Stimulated activated naive CD8-positive, alpha-beta T cell treated with anti-CD3 and anti-CD28 coated beads, Interleukin-15, Interleukin-2, amounts not matched to agents 100 U/mL and 50 U/mL, for 24 hours (primary cell): ENCODE results near the gene TIMM17A.
A peak's percentile ranks its signal among the peaks of the same experiment; 100 is the strongest.

Experiments used
- ATAC-seq: fragments of 150-1000 bp; cut with Tn5 transposase; one replicate; pipeline ENCODE4 v1.10.0; 2021
- DNase-seq: peaks from one replicate; pipeline ENCODE4 v3.0.0; 2021

TIMM17A gene

GRCh38 chr1:201955009-201955728 is at the start of gene TIMM17A:
TSS of gene TIMM17A (plus strand) at chr1:201955503. CDS start at chr1:201955527, 24 bp downstream.
- peak; percentile 99 for ATAC-seq
- peak; percentile 95 for DNase-seq

GRCh38 chr1:201906336-201906735 is 49.0 kb upstream of the TIMM17A start:
- DNase-seq (no peak), ATAC-seq (no peak)

- DNase-seq, result no peak
- no peak for ATAC-seq
These were observed 47.7 kb upstream of the TIMM17A start for GRCh38 chr1:201907621-201908020.

- DNase-seq (no peak), ATAC-seq (no peak)
These were observed 43.3 kb upstream of the TIMM17A start for GRCh38 chr1:201911826-201912571.

- ATAC-seq (no peak), DNase-seq (no peak)
These were observed 42.5 kb upstream of the TIMM17A start for GRCh38 chr1:201912832-201913231.

GRCh38 chr1:201914456-201915235 is 40.7 kb upstream of the TIMM17A start:
- ATAC-seq, result no peak
- DNase-seq, result no peak

GRCh38 chr1:201916649-201917249 is 38.6 kb upstream of the TIMM17A start:
- DNase-seq, result peak; percentile 19
- peak; percentile 74 for ATAC-seq

- no peak for DNase-seq
- no peak for ATAC-seq
These were observed 37.8 kb upstream of the TIMM17A start for GRCh38 chr1:201917362-201918033.

- ATAC-seq (no peak), DNase-seq (no peak)
These were observed 37.0 kb upstream of the TIMM17A start for GRCh38 chr1:201918343-201918742.

GRCh38 chr1:201921952-201922558 is 33.2 kb upstream of the TIMM17A start:
- no peak for DNase-seq
- no peak for ATAC-seq

- DNase-seq (no peak), ATAC-seq (no peak)
These were observed 30.1 kb upstream of the TIMM17A start for GRCh38 chr1:201925301-201925567.

- ATAC-seq, result no peak
These were observed 29.2 kb upstream of the TIMM17A start for GRCh38 chr1:201925981-201926645.

GRCh38 chr1:201928266-201928665 is 27.0 kb upstream of the TIMM17A start:
- DNase-seq (no peak), ATAC-seq (no peak)

More at GRCh38 chr1:201925981-201926645, 29.2 kb upstream of the TIMM17A start:
- DNase-seq, result no peak

- DNase-seq (no peak), ATAC-seq (no peak)
These were observed 25.2 kb upstream of the TIMM17A start for GRCh38 chr1:201930137-201930536.

- ATAC-seq, result no peak
These were observed 24.5 kb upstream of the TIMM17A start for GRCh38 chr1:201930803-201931202.

GRCh38 chr1:201933840-201934430 is 21.4 kb upstream of the TIMM17A start:
- ATAC-seq (no peak), DNase-seq (no peak)

More at GRCh38 chr1:201930803-201931202, 24.5 kb upstream of the TIMM17A start:
- no peak for DNase-seq

GRCh38 chr1:201937624-201938213 is 17.6 kb upstream of the TIMM17A start:
- ATAC-seq (no peak), DNase-seq (no peak)

GRCh38 chr1:201938440-201939035 is 16.8 kb upstream of the TIMM17A start:
- DNase-seq (no peak), ATAC-seq (no peak)

GRCh38 chr1:201939148-201939547 is 16.2 kb upstream of the TIMM17A start:
- ATAC-seq (no peak), DNase-seq (no peak)

GRCh38 chr1:201939574-201939973 is 15.7 kb upstream of the TIMM17A start:
- DNase-seq, result no peak
- no peak for ATAC-seq
